ENCODE results near the gene FGF7.
"Not testable (repeated sequence)": the region's sequence is repeated elsewhere in the genome, so short reads cannot be mapped to it uniquely, and the experiment has no call there.

The FGF7 gene

DNA sequence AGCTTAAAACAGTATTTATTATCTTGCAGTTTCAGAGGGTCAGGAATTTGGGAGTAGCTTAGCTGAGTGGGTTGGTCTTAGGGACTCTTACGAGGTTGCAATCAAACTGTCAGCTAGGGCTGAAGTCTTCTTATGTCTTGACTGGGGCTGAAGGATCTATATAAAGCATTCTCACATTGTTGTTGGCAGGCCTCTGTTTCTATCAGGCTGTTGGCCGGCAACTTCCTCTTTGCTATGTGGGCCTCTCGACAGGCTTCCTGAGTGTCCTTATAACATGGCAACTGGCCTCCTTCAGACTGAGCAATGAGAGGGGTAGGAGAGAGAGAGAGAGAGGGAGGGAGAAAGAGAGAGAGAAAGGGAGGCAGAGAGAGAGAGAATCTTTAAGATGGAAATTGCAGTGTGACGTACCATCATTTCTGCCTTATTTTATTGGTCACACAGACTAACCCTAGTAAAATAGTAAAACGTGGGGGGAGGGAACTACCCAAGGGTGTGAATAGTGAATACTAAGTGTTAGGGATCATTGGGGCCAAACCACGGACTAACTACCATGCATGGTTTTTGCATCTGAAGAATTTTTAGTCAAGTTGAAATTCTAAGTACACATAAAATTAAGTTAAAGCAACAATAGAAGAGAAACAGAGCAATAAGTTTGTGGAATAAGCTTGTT is 16.1 kb downstream of the FGF7 start:
- DNase-seq (ENCODE audit: low read depth in 1 of 2, low spot score in 1 of 2), result no peak

DNA sequence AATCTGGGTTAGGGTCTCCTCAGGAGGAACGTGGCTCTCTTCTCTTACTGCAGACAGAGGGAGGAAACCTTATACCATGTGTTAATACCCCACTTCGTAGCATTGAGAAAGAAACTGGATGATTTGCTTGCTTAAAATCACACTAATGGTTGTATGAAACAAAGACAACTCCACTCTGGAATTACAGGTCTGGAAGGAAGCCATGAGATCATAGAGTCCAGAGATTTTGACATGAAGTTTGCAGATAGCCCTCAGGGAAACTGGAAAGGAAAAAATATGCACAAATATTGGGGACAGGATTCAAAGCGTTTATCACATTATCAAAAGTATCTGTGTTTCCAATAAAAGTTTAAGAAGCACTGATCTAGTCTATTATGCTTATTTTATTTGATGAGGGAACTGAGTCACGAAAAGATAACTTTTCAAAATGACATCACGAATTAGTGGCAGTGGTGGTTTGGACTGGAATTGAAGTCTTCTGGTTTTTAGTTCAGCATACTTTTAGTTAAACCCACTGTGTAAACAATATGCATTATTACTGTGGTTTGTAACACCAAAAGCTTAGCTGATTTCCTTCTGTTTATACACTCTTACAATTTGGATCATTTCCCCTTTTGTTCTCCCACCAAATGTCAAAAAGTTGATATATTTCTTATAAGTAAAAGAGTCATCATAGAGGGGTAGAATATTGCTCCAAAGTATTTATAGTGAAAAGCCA is 16.8 kb downstream of the FGF7 start:
- DNase-seq (ENCODE audit: low read depth in 1 of 2, low spot score in 1 of 2), result no peak

DNA sequence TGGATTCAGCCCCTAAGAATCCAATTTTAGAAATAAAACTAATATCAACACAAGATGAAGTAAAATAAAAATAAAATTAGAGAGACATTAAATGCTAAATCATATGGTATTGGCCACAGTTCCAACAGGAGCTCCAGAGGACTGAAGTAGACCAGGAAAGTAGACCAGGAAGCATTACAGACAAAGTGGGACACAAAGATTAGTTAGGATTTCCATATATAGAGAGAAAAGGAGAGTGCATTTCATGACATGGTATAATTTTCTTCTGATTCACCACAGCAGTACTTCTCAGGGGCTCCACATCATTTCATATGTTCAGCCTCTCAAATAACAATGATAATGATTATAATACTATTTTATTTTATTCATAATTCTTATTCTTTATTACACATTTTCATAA is 18.3 kb downstream of the FGF7 start:
- DNase-seq (ENCODE audit: low read depth in 1 of 2, low spot score in 1 of 2), result no peak

DNA sequence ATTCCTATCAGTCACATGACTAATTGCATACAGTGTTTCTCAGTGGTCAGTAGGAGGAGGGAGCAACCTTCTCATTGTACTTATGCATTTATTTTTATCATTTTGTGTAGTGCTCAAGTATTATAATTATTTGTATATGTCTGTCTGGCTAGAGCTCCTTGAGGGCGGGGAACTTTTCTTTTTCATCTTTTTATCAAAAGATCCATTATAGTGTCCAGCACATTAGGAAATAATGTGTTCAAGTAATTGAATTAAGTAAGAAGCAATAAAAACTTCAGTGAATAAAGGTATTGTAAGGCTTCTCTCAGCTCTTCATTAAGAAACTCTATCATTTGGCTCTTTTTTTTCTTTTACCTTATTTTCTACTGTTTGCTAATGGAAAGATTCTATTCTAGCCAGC is 18.8 kb downstream of the FGF7 start:
- DNase-seq (ENCODE audit: low read depth in 1 of 2, low spot score in 1 of 2), result no peak

DNA sequence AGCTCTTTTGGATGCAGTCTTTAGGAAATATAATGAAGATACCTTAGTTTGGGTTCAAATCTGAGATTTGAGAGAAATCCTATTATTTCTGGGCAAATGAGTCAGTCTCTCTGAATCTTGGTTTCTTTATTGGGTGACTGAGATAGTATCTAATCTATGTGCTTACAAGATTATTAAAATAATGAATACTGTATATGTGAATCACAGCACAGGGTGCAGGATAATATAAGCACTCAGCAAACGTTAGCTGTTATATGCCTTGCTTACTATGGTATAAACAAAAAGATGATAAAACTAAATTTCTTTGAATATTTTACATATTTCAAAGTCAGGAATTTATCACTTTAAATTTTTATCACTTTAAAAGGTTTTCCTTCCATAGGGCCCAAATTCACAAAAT is 29.6 kb downstream of the FGF7 start:
- DNase-seq (ENCODE audit: low read depth in 1 of 2, low spot score in 1 of 2), result no peak

DNA sequence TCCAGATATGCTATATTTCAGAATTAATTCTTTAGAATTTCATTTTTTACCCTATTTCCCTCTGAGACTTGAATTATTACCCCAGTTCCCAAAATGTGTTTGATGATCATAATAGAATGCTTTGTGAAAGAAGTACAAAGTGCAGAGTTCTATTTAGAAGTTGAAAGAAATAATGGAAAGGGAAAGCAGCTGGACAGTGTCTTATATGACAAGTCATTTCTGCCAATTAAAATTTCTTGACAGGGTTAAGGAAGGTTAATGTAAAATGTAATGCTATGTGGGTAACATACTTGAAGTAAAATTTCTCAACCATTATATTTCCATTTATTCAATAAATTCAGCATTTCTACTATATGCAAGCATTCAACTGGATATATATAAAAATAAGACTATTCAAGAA is 33.1 kb downstream of the FGF7 start:
- DNase-seq (ENCODE audit: low read depth in 1 of 2, low spot score in 1 of 2), result no peak

DNA sequence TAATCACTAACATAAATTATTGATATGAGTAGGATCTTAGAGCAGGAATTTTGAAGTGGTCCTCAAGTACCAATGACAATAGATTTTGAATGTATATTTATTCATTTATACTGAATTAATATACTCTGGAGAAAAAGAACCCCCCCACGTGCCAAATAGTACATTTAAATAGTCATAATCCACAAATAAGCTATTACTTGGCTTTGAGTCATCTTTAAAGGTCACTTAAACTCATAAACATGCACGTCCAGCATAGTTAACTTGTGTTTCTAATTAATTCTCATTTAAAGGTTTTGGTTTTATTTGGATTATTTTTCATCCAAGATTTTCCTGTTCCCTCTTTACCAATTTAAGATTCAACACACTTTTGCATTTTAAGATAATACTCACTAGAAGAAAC is 35.1 kb downstream of the FGF7 start:
- DNase-seq (ENCODE audit: low read depth in 1 of 2, low spot score in 1 of 2), result no peak

DNA sequence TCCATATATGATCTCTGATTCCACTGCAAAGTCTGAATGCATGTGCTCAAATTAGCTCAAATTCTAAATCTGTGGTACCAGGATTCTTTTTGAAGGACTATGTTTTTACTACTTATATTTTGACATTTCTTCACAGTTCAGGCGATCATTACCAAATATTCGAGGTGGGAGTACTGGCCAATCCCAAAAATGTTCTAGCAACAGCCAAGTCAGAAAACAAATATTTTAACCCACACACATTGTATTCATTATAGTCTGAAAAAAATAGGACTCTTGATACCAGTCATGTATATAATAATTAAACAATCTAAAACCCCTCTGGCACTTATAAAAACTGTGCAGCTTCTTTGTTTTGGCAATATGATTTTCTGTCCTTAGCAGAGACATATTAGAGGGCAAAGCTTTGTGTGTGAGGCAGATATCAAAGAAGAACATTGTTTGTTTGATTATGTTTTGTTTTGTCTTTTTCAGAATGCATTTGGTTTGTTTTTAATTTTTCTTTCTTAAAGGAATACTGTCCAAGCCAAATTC is 37.4 kb downstream of the FGF7 start:
- no peak for DNase-seq (ENCODE audit: low read depth in 1 of 2, low spot score in 1 of 2)

DNA sequence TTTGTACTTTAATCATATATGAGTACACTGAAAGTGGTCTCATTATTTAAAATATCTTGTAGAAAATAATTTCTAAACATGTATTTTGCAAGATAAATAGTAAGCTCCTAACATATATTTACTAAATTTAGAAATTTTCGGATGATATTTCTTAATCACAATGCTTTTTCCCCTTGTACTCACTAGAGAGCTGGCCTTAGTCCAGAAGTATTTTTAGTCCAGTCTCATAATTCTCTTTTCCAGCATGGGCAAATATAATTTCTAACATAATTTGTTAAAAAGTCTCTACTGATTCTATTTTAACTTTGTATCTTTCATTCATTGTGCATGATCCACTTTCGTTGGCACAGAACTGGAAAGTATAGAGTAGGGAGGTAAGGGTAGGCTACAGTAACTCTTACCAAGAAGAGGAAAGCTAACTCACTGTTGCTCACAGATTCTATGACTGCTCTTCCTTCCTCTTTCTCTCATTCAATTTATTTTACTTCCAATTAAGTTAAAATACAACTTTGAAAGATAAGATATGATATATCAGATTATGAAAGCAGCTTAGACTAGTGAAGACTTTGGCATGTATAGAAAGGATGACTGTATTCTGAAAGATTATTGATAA is 39.3 kb downstream of the FGF7 start:
- no peak for DNase-seq (ENCODE audit: low read depth in 1 of 2, low spot score in 1 of 2)

DNA sequence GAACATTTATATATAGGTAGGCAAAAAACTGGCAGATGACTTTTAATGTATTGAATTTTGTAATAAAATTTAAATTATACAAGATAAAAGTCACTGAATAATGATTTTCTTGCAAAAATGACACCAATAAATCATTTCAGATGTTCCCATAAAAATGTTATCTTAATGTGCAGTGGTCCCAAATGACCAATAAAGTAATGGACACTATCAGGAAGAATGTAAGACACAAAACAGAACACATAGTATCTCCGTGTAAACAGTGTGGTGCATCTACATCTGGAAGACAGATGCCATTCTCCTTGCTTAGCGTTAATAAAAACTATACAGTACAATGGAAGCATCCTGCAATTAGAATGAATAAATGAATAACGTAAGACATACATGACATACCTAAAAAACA is 41.5 kb downstream of the FGF7 start:
- DNase-seq (ENCODE audit: low read depth in 1 of 2, low spot score in 1 of 2), result no peak

DNA sequence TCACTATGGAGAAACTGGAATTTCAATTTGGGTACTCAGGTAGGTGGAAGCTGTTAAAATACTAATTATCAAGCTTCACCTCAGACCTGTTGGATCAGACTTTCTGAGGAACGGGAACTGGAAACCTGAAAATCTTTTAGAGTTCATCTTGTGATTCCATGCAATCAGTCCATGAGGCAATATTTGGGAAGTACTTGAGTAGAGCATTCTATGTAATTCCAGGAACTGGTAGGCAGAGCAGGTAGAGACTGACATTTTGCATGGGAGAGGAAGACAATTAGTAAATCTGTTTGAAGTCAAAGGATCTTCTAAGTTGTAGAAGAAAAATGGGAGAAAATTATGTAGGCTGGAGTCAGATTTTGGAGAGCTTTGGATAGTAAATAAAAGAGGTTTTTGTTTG is 43.1 kb downstream of the FGF7 start:
- DNase-seq (ENCODE audit: low read depth in 1 of 2, low spot score in 1 of 2), result no peak

DNA sequence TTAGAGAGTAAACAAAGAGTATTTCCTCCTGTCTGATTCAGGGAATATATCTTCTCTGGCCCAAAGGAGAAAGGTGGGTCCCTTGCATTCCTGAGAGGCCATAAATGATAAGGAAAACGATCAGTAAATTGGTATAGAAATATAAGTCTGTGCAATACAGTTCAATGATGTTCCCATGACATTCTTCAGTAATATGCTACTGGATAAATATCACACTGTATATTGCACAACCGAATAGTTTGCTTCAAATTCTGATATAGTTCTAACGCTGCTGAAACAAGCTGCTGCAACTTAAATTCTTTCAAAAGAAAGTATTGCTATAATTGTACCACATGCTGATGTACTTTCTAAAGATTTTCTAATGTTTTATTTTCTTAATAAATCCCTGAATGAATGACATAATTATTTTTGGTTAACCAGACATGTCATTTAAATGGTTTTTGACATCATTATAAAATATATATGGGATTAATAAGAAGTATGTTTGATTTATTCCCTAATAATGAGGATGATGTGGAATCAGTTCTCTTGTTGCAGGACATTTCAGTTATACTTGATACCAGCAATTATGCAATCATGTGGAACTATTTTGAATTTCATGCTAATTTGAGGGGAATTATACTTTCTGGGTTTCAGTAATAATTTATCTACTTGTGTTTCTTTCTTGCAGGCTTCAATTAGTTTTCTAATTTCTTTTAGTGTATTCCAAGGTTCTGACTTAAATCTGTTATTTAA is 44.9 kb downstream of the FGF7 start:
- DNase-seq (ENCODE audit: low read depth in 1 of 2, low spot score in 1 of 2), result no peak

DNA sequence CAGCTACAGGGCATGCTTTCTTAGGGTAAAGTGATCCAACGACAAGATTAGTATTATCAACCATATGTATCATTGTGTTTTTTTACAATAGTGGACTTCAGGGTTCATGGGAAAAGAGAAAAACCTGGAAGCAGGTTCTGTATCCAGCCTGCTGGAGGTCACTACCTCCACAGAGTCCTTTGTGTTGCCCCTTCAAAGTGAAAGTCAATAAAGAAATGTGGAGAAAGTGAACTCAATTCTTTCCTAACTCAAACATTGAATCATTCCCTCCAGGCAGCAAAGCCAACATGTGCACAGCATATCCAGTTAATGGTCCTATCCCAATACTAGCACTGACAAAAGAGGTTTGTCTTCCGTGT is 45.4 kb downstream of the FGF7 start:
- DNase-seq (ENCODE audit: low read depth in 1 of 2, low spot score in 1 of 2), result no peak

DNA sequence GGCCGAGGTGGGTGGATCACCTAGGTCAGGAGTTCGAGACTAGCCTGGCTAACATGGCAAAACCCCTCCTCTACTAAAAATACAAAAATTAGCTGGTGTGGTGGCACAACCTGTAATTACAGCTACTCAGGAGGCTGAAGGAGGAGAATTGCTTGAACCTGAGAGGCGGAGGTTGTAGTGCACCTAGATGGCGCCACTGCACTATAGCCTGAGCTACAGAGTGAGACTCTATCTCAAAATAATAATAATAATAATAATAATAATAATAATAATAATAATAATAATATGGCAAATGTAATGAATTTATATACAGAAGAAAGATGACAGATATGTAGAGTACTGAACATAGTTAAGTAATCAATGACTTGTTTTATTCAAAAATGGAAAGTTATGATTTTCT is 48.2 kb downstream of the FGF7 start:
- not testable (repeated sequence) for DNase-seq (ENCODE audit: low read depth in 1 of 2, low spot score in 1 of 2)

DNA sequence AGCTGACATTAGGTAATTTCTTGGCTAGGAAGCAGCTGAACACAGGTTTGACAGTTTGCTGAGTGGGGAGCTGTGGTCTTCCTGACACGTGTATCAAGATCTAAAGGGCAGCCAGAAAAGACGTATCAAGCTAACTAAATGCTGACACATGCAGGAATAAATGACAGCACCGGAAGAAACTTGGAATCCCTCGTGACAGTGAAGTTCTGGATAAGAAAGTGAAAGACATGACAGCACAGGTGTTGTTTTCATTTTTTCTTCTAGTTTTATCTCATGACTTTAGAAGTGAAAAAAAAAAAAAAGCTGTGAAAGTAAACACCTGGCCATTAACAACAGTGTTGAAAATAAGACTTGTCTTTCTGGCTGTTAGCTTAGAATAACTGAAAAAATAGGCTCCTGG is 48.7 kb downstream of the FGF7 start:
- DNase-seq (ENCODE audit: low read depth in 1 of 2, low spot score in 1 of 2), result no peak

DNA sequence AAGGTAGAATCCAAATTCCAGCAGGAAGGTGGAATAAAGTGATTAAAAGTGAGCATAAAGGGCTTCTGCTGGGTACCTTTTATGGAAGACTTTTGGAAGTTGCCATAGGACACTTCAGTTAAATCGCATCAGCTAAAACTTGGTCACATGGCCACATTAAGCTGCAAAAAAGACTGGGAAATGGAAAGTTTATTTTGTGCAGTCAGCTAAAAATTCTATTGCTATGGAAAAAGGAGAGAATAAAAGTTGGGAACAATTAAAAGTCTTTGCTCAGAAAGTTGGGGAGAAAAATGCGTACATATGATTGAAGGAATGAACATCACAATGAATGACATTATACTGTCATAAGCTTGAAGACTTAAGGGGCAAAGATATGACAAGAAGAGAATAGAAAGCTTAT is 49.3 kb downstream of the FGF7 start:
- DNase-seq (ENCODE audit: low read depth in 1 of 2, low spot score in 1 of 2), result no peak

DNA sequence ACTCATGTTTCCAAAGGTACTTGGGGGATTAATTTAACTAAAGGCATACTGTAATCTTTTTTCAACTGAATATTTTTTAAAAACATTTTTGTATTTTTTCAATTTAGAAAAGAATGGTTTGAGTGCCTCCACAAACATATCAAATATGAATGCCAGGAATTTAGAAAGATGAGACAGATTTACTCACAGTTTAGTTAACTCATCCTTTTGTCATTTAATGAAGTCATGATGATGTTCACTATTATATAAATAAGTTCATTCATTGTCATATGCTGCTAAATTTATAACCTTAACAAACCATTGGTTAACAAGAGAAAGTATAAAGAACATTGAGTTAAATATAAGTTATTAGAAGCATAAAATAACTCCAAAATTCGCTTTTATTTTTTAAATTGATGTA is 50.0 kb downstream of the FGF7 start:
- no peak for DNase-seq (ENCODE audit: low read depth in 1 of 2, low spot score in 1 of 2)

DNA sequence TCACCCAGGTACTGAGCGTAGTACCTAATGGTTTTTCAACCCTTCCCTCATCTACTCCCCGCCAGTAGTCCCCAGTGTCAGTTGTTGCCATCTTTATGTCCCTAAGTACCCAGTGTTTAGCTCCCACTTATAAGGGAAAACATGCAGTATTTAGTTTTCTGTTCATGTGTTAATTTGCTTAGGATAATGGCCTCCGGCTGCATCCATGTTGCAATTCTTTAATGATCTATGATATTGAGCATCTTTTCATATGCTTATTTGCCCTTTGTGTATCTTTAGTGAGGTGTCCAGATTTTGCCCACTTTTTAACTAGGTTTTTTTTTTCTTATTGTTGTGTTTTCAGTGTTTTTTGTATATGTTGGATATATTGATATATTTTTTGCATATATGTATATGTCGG is 55.0 kb downstream of the FGF7 start:
- not testable (repeated sequence) for DNase-seq (ENCODE audit: low read depth in 1 of 2, low spot score in 1 of 2)

DNA sequence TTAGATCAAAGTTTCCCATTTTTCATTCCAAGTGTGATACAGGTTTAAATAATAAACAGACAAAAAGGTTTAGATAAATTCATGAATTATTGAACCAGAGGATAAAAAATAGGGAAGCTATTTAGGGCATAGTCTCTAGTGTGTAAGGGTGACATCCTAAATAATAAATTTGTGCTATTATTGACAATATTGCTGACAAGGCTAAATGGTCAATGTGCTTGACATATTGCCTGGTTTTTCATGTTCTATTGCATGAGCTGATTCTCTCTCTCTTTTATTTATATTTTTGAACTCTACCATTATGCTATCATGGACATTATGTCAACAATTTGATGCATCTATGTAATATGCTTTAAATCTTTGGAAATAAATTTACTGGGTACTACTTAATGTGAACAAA is 55.9 kb downstream of the FGF7 start:
- DNase-seq (ENCODE audit: low read depth in 1 of 2, low spot score in 1 of 2), result not testable (repeated sequence)

DNA sequence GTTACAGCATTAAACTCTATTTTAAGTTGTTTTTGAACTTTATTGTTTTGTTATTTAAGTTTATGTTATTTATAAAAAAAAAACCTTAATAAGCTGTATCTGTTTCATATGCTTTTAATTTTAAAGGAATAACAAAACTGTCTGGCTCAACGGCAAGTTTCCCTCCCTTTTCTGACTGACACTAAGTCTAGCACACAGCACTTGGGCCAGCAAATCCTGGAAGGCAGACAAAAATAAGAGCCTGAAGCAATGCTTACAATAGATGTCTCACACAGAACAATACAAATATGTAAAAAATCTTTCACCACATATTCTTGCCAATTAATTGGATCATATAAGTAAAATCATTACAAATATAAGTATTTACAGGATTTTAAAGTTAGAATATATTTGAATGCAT is 62.4 kb downstream of the FGF7 start:
- not testable (repeated sequence) for DNase-seq (ENCODE audit: low read depth in 1 of 2, low spot score in 1 of 2)

DNA sequence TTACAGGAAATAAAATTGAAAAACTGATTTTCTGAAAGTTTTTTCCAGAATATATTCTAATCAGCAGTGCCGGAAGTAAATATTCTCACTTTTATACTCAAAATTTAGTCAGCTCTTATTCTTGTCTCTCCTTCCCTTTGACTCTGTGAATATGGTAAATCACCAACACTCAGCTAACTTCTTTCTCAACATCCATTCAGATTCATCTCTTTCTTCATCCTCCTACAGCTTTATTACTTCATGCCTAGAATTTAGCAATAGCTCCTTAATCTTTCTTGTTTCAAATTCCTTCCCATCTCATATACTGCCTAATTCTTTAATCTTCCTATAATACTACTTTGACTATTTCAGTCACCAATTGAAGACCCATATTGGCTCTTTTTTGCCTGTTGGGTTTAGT is 67.9 kb downstream of the FGF7 start:
- DNase-seq (ENCODE audit: low read depth in 1 of 2, low spot score in 1 of 2), result no peak

DNA sequence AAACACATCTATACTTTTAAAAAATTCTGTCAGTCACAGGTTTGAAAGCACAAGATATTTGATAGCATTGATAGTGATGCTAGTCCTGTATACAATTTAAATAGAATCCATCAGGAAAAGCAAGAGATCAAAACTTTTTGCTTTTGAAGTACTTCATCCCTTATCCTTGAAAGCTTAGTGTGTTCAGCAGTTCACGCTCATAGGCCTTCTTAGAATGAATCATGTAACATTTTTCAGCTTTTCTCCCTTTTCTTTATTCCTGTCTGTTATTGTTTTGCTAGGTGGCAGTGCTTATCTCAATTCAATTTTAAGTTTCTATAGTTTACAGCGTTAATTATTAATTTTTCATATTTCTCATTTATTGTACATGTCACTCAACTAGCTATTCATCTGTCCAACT is 69.1 kb downstream of the FGF7 start:
- DNase-seq (ENCODE audit: low read depth in 1 of 2, low spot score in 1 of 2), result no peak

Measured in activated CD4-positive, alpha-beta T cell treated with anti-CD3 and anti-CD28 coated beads, Interleukin-2, amount 50 U/mL, for 24 hours (primary cell).